Activated B cell treated with CpG ODN at 0.5 μM for 24 hours (primary cell): ENCODE results near the gene RPAIN. TPM values are rescaled to one million over a fixed set of nuclear protein-coding genes. Genes with fewer than 3 reads are reported as not detected.

Source experiments
- ATAC-seq: fragments of 200-7000 bp; cut with Tn5 transposase; one replicate; pipeline ENCODE4 v1.10.0; 2021; ENCODE audit warnings: low read depth, mild to moderate bottlenecking, moderate library complexity
- CTCF ChIA-PET: fragments of 350-600 bp; sonication (Branson Sonifier 250); formaldehyde crosslinking; loops from one replicate; lab custom pipeline; 2021; ENCODE audit warnings: antibody characterized with exemption; lab: Charles Lee
- POLR2A ChIA-PET: fragments of 350-600 bp; sonication (Branson Sonifier 250); formaldehyde crosslinking; loops from one replicate; lab custom pipeline; 2021; ENCODE audit warnings: antibody characterized with exemption; lab: Charles Lee
- DNase-seq: peaks from one replicate; pipeline ENCODE4 v3.0.0; 2022
- H3K27ac Mint-ChIP-seq: one replicate; pipeline ENCODE4 v1.8.0; 2020; ENCODE audit warnings: mixed read lengths
- H3K27me3 Mint-ChIP-seq: one replicate; pipeline ENCODE4 v1.8.0; 2021; ENCODE audit warnings: mixed read lengths
- H3K36me3 Mint-ChIP-seq: one replicate; pipeline ENCODE4 v1.8.0; 2021; ENCODE audit warnings: low read depth, mixed read lengths
- H3K4me1 Mint-ChIP-seq: one replicate; pipeline ENCODE4 v1.8.0; 2021; ENCODE audit warnings: mixed read lengths
- H3K4me3 Mint-ChIP-seq: one replicate; pipeline ENCODE4 v1.8.0; 2020; ENCODE audit warnings: mild to moderate bottlenecking, mixed read lengths
- H3K9me3 Mint-ChIP-seq: one replicate; pipeline ENCODE4 v1.8.0; 2020; ENCODE audit warnings: mixed read lengths
- CTCF ChIP-seq: fragments of 200-600 bp; IDR thresholded peaks from one replicate; pipeline ENCODE4 v1.8.0; 2022; ENCODE audit warnings: antibody characterized with exemption, mild to moderate bottlenecking
- intact Hi-C: fragments of 100-400 bp; cut with micrococcal nuclease; formaldehyde crosslinking; loops from one replicate; pipeline ENCODE4 v1.15.1; 2024
- total RNA-seq: library from RNA; stranded (reverse); gene quantifications from 2 replicates; pipeline ENCODE4 v1.2.3, GENCODE V29; 2022

The RPAIN gene
- total RNA-seq, 1 donor from 2014 or later, result 87.7 TPM

- H3K27me3 Mint-ChIP-seq, result no peaks in the 10 kb centered on the region
- CTCF ChIA-PET, result interaction anchor here (0.7 kb wide), 1 partner anchor 22 kb away, joined by 5 read pairs; the partner anchor contains the start of gene C1QBP
- peak overlapping the region; percentile 66 for H3K4me3 Mint-ChIP-seq
- peaks cover 59% of the 10 kb centered on the region for H3K4me1 Mint-ChIP-seq
- ATAC-seq (no peak), DNase-seq (no peak)
- POLR2A ChIA-PET, result interaction anchor here (3.5 kb wide), 1 partner anchor 23 kb away, joined by 39 read pairs; the partner anchor contains the start of gene C1QBP
- H3K27ac Mint-ChIP-seq, result peak overlapping the region; percentile 41
- H3K36me3 Mint-ChIP-seq, result peaks cover 75% of the 10 kb centered on the region
- no peak for TF ChIP-seq CTCF
- H3K9me3 Mint-ChIP-seq, result no peaks in the 10 kb centered on the region
- intact Hi-C loops, result loop anchor here (5.0 kb wide), 2 partner anchors 470 to 1275 kb away; partner anchors contain the start of genes CYB5D2, PFN1 and ZZEF1
Observed at GRCh38 chr17:5416901-5417300, 3.1 kb upstream of the RPAIN start.

- ChIA-PET CTCF (interaction anchor here (2.5 kb wide), 1 partner anchor 21 kb away, joined by 24 read pairs; the partner anchor contains the start of gene C1QBP), POLR2A (interaction anchor here (0.7 to 3.5 kb wide), 24 partner anchors 9 to 1566 kb away, joined by 3 to 39 read pairs (median 4); partner anchors contain the start of genes C1QBP, DERL2, DHX33 and MIS12)
- DNase-seq (no peak), ATAC-seq (peak; percentile 46)
- Mint-ChIP-seq H3K27me3 (no peaks in the 10 kb centered on the region), H3K27ac (peak overlapping the region; percentile 100), H3K36me3 (peaks cover 73% of the 10 kb centered on the region), H3K4me1 (peaks cover 51% of the 10 kb centered on the region), H3K9me3 (no peaks in the 10 kb centered on the region), H3K4me3 (peak overlapping the region; percentile 100)
- no peak for TF ChIP-seq CTCF
- intact Hi-C loops, result loop anchor here (1.0 to 5.0 kb wide), 5 partner anchors 50 to 1277 kb away; partner anchors contain the start of genes CYB5D2, DERL2, MIS12 and PFN1
Observed at GRCh38 chr17:5418858-5419355, 1.1 kb upstream of the RPAIN start.

GRCh38 chr17:5419356-5419958, 525 bp upstream of the RPAIN start, which contains the start of gene NUP88:
Gene NUP88, minus strand, starts transcription at chr17:5419662. Its CDS starts 12 bp downstream, at chr17:5419650.
- Mint-ChIP-seq H3K4me1 (peaks cover 49% of the 10 kb centered on the region), H3K27me3 (no peaks in the 10 kb centered on the region), H3K9me3 (no peaks in the 10 kb centered on the region), H3K36me3 (peaks cover 74% of the 10 kb centered on the region), H3K4me3 (peak within 1 kb of the TSS; percentile 100), H3K27ac (peak within 1 kb of the TSS; percentile 100)
- peak; percentile 86 for ATAC-seq
- intact Hi-C loops, result loop anchor here (1.0 to 5.0 kb wide), 5 partner anchors 50 to 1277 kb away; partner anchors contain the start of genes CYB5D2, DERL2, MIS12 and PFN1
- CTCF ChIA-PET, result interaction anchor here (2.5 kb wide), 1 partner anchor 20 kb away, joined by 24 read pairs; the partner anchor contains the start of gene C1QBP
- peak; percentile 87 for DNase-seq
- no peak for TF ChIP-seq CTCF
- POLR2A ChIA-PET, result interaction anchor here (0.7 to 3.5 kb wide), 21 partner anchors 10 to 1566 kb away, joined by 3 to 39 read pairs (median 6); partner anchors contain the start of genes C1QBP, DERL2, DHX33 and MIS12

GRCh38 chr17:5422505-5422904, 2.5 kb downstream of the RPAIN start:
- no peak overlapping the region for H3K27ac Mint-ChIP-seq
- H3K9me3 Mint-ChIP-seq, result no peaks in the 10 kb centered on the region
- intact Hi-C loops, result no loop called here
- ATAC-seq (no peak), DNase-seq (no peak)
- POLR2A ChIA-PET, result no interaction called here
- CTCF ChIA-PET, result interaction anchor here (0.9 kb wide), 1 partner anchor 17 kb away, joined by 3 read pairs; the partner anchor contains the start of gene C1QBP
- H3K4me1 Mint-ChIP-seq, result peaks cover 39% of the 10 kb centered on the region
- peaks cover 82% of the 10 kb centered on the region for H3K36me3 Mint-ChIP-seq
- TF ChIP-seq CTCF, result no peak
- H3K27me3 Mint-ChIP-seq, result no peaks in the 10 kb centered on the region
- no peak overlapping the region for H3K4me3 Mint-ChIP-seq

- intact Hi-C loops, result no loop called here
- peaks cover 28% of the 10 kb centered on the region for H3K4me1 Mint-ChIP-seq
- H3K4me3 Mint-ChIP-seq, result no peak overlapping the region
- ChIA-PET POLR2A (interaction anchor here (0.7 kb wide), 1 partner anchor 39 kb away, joined by 3 read pairs; no protein-coding TSS in a partner anchor), CTCF (no interaction called here)
- no peaks in the 10 kb centered on the region for H3K27me3 Mint-ChIP-seq
- ATAC-seq, result no peak
- H3K36me3 Mint-ChIP-seq, result peaks cover 91% of the 10 kb centered on the region
- H3K9me3 Mint-ChIP-seq, result no peaks in the 10 kb centered on the region
- no peak for TF ChIP-seq CTCF
- no peak overlapping the region for H3K27ac Mint-ChIP-seq
- DNase-seq, result no peak
Observed at GRCh38 chr17:5424909-5425308, 4.9 kb downstream of the RPAIN start.
